ENCODE results near the gene SPHK1.
A peak's percentile ranks its signal among the peaks of the same experiment; 100 is the strongest.

SPHK1 gene

DNA sequence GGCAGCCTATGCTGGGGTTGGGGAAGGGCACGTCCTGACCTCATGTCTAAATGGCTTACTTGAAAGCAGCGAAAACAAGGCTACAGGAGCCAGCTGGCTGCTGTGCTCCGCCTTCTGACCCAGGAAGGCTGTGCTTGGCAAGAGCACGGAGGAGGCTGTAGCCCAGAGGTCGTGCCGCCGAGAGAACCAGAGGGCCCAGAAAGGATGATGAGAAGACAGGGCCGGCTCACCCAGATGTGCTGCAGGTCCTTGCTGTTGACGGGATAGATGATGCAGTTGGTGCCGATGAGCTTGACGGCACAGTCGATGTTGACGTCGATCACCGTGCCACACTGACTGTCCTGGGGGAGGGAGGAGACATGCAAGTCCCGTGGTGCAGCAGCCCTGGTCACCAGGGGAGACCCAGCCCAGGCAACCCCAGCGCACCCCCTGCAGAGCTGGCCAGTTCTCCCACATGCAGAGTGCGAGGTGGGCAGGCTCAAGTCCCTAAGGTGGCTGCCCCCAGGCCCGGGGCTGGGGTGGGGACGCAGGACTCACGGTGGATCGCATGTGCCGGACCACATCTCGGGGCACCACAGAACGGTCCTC, 20.7 kb downstream of the SPHK1 start:
- DNase-seq (ENCODE audit: insufficient read length) (no peak), FAIRE-seq (no peak)
- TF ChIP-seq POLR2AphosphoS5 (IDR thresholded peaks at IDR 0.05; ENCODE audit: low read depth, low read length) = no peak
- TF ChIP-seq TAF1 (IDR thresholded peaks at IDR 0.05; ENCODE audit: borderline replicate concordance, low read depth, low read length) = no peak
- TF ChIP-seq POLR2A (IDR thresholded peaks at IDR 0.05; ENCODE audit: low read depth, low read length) = no peak

DNA sequence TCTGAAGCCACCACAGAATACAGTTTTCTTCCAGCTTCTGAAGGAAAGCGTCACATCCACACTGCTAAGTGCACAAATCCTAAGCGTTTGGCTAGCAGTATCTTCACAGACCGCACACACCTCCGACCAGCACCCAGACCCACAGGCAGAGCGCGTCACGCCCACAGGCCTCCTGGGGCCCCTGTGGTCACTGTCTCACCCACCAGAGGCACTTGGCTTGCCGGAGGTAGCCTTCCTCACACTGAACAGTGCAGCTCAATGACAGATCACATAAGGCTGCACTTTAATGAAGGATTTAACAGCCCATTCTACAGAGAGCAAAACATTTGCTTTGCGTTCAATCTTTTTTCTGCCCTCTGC, 21.2 kb downstream of the SPHK1 start:
- no peak for TF ChIP-seq POLR2A (IDR thresholded peaks at IDR 0.05; ENCODE audit: low read depth, low read length)
- FAIRE-seq (no peak), DNase-seq (ENCODE audit: insufficient read length) (no peak)

DNA sequence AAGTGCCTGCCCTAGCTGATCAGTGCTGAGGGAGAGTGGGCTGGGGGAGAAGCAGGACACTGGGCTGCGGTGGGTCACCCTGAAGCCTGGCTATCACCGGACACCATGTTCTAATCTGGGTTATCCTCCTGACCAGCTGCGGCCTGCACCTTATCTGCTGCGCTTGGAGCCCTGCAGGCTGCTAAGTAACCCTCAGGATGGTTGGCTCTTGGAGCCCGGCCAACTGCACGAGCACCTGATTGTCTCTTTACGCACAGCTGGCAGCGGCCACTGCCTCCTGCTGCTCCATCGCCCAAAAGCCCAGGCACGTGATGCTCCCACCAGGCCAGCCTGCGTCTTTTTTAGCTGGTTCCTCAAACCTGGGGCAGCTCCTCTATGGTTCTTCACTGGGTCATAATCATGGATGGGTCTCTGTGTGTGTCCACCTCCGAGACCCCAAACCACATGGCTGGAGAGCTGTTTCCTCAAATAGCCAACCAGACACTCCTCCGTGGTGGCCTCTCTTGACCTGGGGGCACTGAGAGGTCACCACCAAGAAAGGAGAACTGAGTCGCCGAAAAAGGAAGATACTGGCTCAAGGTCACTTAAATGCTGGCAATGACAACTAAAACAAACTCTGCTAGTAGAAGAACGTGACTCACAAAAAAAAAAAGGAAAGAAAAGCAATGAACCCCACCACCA, 21.7 kb downstream of the SPHK1 start:
- no peak for FAIRE-seq
- no peak for DNase-seq (ENCODE audit: insufficient read length)
- TF ChIP-seq POLR2AphosphoS5 (IDR thresholded peaks at IDR 0.05; ENCODE audit: low read depth, low read length) = no peak
- TF ChIP-seq POLR2A (IDR thresholded peaks at IDR 0.05; ENCODE audit: low read depth, low read length) = no peak
- TF ChIP-seq TAF1 (IDR thresholded peaks at IDR 0.05; ENCODE audit: borderline replicate concordance, low read depth, low read length) = no peak

DNA sequence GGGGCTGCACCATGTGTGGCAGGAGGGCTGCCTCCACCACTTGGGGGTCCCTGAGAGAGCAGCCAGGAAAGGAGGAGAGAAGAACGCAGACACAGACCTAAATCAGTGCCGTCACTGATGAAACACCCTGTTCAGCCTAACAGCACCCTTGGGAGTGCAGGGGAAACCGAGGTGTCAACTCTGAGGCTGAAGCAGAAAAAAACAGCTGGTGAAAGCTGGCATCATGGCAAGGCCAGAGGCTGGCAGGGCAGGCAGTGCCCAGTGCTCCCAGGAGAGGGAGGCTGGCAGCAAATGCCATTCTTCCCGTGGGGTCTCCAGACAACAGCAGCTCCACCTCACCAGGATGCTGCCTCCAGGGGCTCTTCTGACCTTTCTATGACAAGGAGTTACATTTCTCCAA, 23.1 kb downstream of the SPHK1 start:
- FAIRE-seq (no peak), DNase-seq (ENCODE audit: insufficient read length) (no peak)
- no peak for TF ChIP-seq TAF1 (IDR thresholded peaks at IDR 0.05; ENCODE audit: borderline replicate concordance, low read depth, low read length)
- TF ChIP-seq POLR2AphosphoS5 (IDR thresholded peaks at IDR 0.05; ENCODE audit: low read depth, low read length) = no peak
- TF ChIP-seq POLR2A (IDR thresholded peaks at IDR 0.05; ENCODE audit: low read depth, low read length) = no peak

DNA sequence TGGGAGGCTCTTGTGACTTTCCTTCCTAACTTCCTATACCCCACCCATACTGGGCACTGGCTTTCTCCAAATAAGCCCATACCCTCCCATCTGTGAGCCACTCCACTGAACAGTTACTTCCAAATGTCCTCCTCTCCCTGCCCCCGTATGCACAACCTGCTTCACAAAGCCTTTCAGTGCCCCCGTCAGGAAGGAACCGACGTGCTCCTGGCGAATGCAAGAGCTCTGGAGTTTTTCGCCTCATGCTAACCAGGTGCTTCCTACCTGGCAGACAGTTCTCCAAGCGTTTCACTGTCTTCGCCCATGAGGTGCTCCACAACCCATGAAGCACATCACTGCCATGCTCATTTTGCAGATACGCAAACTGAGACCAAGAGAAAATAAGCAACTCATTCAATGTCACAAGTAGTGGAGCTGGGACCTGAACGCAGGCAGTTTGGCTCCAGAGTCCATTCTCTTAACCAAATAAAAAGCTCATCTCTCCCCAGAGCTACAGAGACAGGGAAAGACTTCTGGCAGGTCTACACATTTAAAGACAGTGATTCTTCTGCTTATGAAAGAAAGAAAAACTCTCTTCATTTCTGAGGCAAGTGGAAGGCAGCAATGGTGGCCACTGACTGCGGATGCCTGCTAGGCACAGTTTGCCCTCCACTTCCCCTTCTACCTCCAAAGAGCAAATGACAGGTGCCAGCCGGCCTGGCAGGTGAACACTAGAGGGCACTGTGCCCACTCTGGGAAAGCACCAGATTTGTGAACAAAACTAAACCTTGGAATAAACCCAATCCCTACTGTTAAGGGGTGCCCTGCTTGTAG, 23.8 kb downstream of the SPHK1 start:
- no peak for TF ChIP-seq POLR2A (IDR thresholded peaks at IDR 0.05; ENCODE audit: low read depth, low read length)
- TF ChIP-seq TAF1 (IDR thresholded peaks at IDR 0.05; ENCODE audit: borderline replicate concordance, low read depth, low read length) = no peak
- TF ChIP-seq POLR2AphosphoS5 (IDR thresholded peaks at IDR 0.05; ENCODE audit: low read depth, low read length) = no peak
- DNase-seq (ENCODE audit: insufficient read length) (peak; percentile 67), FAIRE-seq (peak; percentile 76)

DNA sequence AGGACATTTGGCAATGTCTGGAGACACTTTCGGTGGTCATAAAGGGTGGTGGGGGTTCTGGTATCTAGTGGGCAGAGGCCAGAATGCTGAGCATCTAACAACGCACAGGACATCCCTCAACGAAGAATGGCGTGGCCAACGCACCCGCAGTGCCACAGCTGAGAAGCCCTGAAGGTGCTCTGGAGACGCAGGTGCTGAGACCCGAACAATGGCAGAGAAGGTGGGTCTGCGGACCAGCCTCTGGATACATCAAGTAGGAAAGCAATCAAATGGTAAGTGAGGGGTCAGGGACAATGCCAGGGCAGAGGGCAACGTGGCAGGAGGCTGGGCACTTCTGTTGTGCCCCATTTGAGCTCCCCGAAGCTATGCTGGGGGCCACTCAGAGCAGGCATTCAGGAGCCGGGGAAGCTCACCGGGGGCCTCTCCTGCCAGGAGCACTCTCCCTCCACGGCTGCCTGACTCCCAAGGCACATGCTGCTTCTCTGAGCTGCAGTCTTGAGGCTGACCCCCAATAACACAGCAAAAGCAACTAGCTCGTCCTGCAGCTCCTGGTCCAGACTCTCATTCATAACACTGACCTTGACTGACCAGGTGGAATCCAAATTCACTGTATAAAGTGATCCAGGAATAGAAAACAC, 26.0 kb downstream of the SPHK1 start:
- no peak for TF ChIP-seq POLR2AphosphoS5 (IDR thresholded peaks at IDR 0.05; ENCODE audit: low read depth, low read length)
- no peak for TF ChIP-seq POLR2A (IDR thresholded peaks at IDR 0.05; ENCODE audit: low read depth, low read length)
- TF ChIP-seq TAF1 (IDR thresholded peaks at IDR 0.05; ENCODE audit: borderline replicate concordance, low read depth, low read length) = no peak
- FAIRE-seq (no peak), DNase-seq (ENCODE audit: insufficient read length) (no peak)

DNA sequence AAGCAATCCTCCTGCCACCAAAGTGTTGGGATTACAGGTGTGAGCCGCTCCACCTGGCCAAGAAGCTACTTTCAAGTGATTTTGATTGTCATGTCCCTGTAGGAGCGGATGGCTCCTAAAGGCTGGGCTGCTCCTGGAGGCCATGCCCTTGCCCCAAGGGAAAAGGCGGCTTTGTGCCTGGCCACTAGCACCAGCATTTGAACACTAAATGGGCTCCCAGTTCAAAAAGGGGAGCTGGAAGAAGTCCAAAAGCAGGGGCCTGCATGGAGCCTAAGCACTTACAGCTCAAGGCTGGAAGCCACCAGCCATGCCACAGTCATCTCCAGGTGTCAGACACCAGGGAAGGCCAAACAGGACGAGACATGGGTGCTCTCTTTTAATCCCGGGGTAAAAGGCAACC, 26.8 kb downstream of the SPHK1 start:
- no peak for DNase-seq (ENCODE audit: insufficient read length)
- TF ChIP-seq TAF1 (IDR thresholded peaks at IDR 0.05; ENCODE audit: borderline replicate concordance, low read depth, low read length) (no peak), POLR2AphosphoS5 (IDR thresholded peaks at IDR 0.05; ENCODE audit: low read depth, low read length) (no peak), POLR2A (IDR thresholded peaks at IDR 0.05; ENCODE audit: low read depth, low read length) (no peak)
- no peak for FAIRE-seq

DNA sequence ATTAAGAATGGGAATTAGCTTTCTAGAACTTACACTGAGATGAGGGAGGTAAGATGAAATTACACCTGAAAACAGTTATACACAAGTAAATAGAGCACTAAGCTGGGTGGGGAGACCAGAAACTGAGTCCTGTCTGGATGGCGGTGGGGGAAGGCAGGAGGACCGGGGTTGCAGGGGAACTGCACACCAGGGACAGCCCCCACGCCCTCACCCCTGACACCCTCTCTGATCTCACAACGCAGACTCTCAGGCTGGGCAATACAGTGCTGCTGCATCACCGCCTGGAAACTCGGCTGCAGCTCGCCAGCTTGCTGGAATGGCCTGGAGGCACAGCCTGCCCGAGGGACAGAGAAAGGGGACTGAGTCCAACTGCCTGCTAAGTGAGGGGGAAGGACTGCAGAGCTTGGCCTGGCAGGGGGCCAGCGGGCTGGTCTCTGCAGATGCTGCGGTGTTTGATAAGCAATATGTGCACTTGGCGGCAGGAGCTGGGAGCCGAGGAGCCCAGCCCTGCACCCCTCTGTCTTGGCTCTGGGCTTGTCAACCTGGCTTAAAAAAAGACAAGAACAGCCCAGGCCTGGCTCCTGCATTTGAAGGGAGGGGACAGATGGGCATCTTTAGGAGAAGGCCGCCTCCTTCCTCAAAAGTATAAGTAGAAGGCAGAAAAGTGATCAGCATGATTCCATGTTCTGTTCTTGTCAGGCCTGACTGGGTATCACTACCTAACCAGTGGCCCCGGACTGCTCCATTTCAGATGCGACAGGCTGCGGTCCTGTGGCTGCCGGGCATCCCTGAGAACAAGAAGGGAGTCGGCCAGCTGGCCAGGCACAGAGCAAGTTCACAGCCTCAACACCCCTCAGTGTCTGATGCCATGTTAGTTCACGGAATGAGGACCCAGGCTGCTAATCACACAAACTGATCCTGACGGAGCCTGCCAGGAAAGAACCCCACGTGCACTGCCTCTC, 30.2 kb downstream of the SPHK1 start:
- TF ChIP-seq POLR2A (IDR thresholded peaks at IDR 0.05; ENCODE audit: low read depth, low read length) (no peak), TAF1 (IDR thresholded peaks at IDR 0.05; ENCODE audit: borderline replicate concordance, low read depth, low read length) (no peak), POLR2AphosphoS5 (IDR thresholded peaks at IDR 0.05; ENCODE audit: low read depth, low read length) (no peak)
- DNase-seq (ENCODE audit: insufficient read length) (no peak), FAIRE-seq (no peak)

DNA sequence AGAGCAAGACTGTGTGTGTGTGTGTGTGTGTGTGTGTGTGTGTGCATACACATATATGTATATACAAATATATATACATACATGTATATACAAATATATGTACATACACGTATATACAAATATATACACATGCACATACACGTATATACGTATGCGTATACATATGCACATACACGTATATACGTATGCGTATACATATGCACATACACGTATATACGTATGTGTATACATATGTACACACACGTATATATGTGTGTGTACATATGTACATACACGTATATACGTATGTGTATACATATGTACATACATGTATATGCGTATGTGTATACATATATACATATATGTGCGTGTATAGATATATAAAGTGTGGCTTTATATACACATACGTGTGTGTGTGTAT, 31.4 kb downstream of the SPHK1 start:
- TF ChIP-seq POLR2A (IDR thresholded peaks at IDR 0.05; ENCODE audit: low read depth, low read length) (no peak), TAF1 (IDR thresholded peaks at IDR 0.05; ENCODE audit: borderline replicate concordance, low read depth, low read length) (no peak), POLR2AphosphoS5 (IDR thresholded peaks at IDR 0.05; ENCODE audit: low read depth, low read length) (no peak)
- DNase-seq (ENCODE audit: insufficient read length) = no peak
- FAIRE-seq = no peak

DNA sequence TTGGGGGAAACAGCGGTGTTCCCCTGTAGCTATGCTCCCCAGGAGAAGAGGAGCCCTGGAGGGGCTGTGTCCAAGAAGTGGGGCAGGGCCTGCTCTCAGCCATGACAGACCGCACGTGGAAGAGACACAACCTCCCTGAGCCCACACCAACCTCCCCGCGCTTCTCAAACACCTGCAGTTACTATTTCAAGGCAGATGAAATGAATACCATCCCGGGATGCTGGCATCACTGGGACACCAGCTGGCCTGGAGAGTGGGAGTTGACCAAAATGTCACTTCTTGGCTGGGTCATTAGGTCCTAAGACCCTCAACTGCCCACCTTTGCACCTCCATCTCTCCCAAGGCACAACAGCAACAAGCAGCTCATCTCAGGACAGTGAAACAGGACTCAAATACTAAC, 32.0 kb downstream of the SPHK1 start:
- no peak for TF ChIP-seq POLR2A (IDR thresholded peaks at IDR 0.05; ENCODE audit: low read depth, low read length)
- TF ChIP-seq TAF1 (IDR thresholded peaks at IDR 0.05; ENCODE audit: borderline replicate concordance, low read depth, low read length) = no peak
- no peak for TF ChIP-seq POLR2AphosphoS5 (IDR thresholded peaks at IDR 0.05; ENCODE audit: low read depth, low read length)
- DNase-seq (ENCODE audit: insufficient read length) = no peak
- no peak for FAIRE-seq

DNA sequence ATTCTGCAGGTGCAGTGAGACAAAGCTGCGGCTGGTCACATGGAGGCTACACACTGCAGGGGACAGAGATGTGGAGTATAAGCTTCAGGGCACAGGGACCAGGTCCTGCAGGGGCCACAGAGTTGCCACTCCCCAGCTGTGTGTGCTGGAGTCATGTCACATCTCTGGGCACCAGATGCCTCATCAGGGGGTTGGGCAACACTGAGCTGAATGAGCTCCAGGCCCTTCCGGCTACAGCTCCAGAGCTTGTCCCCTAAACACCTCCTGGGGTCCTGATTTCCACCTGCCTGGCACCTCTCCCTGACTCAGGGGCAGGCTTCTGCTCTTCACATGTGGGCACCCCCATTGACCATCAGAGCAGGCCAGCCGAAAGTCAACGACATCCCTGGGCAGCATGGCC, 32.5 kb downstream of the SPHK1 start:
- FAIRE-seq (no peak), DNase-seq (ENCODE audit: insufficient read length) (no peak)
- TF ChIP-seq POLR2A (IDR thresholded peaks at IDR 0.05; ENCODE audit: low read depth, low read length) (no peak), TAF1 (IDR thresholded peaks at IDR 0.05; ENCODE audit: borderline replicate concordance, low read depth, low read length) (no peak), POLR2AphosphoS5 (IDR thresholded peaks at IDR 0.05; ENCODE audit: low read depth, low read length) (no peak)
